B cell (primary cell): ENCODE data around the gene CACHD1. TPM values are rescaled to one million over a fixed set of nuclear protein-coding genes. Genes with fewer than 3 reads are reported as not detected.

ENCODE experiments used
- ATAC-seq: fragments of 200-7000 bp; cut with Tn5 transposase; one replicate; pipeline ENCODE4 v1.10.0; 2021; ENCODE audit warnings: low read depth, mild to moderate bottlenecking, moderate number of reproducible peaks, moderate library complexity
- CTCF ChIA-PET: fragments of 350-600 bp; sonication (Branson Sonifier 250); formaldehyde crosslinking; loops from one replicate; lab custom pipeline; 2021; ENCODE audit warnings: antibody characterized with exemption, inconsistent platforms; lab: Charles Lee
- POLR2A ChIA-PET: fragments of 350-600 bp; sonication (Branson Sonifier 250); formaldehyde crosslinking; loops from one replicate; lab custom pipeline; 2021; ENCODE audit warnings: antibody characterized with exemption; lab: Charles Lee
- DNase-seq: peaks from one replicate; pipeline ENCODE4 v3.0.0; 2013
- H2AFZ ChIP-seq: 2 replicates; pipeline ENCODE4 v1.6.1; 2012; ENCODE audit warnings: mild to moderate bottlenecking, low read depth, low read length; ENCODE audit not compliant: insufficient read depth, poor library complexity, severe bottlenecking
- H3K27ac ChIP-seq, 2 donors: 1 replicate in 1 of 2; 2 replicates in 1 of 2; pipeline ENCODE4 v1.5.1; 2012 to 2013; ENCODE audit warnings: low read length in 2 of 2, mild to moderate bottlenecking in 2 of 2, moderate library complexity in 1 of 2
- H3K27me3 ChIP-seq, 4 experiments: fragments of 200-600 bp in 1 of 4; sonication (generic) in 1 of 4; replicated peaks in 1 of 4; 1 replicate in 2 of 4; 2 replicates in 2 of 4; pipeline versions ENCODE4 v1.6.1 to v1.7.0; 2013 to 2016; ENCODE audit warnings: low read length in 3 of 4, mild to moderate bottlenecking in 2 of 4, mixed read lengths in 1 of 4, moderate library complexity in 1 of 4; ENCODE audit not compliant: insufficient read depth in 4 of 4, control insufficient read depth in 3 of 4; ENCODE audit errors: control extremely low read depth in 1 of 4
- H3K36me3 ChIP-seq, 2 experiments: replicated peaks in 1 of 2; 1 replicate in 1 of 2; 2 replicates in 1 of 2; pipeline versions ENCODE4 v1.6.1 to v1.7.1; 2013; ENCODE audit warnings: low read length in 1 of 2; ENCODE audit not compliant: insufficient read depth in 2 of 2, control insufficient read depth in 1 of 2; ENCODE audit errors: control extremely low read depth in 1 of 2, extremely low read depth in 1 of 2
- H3K4me1 ChIP-seq, 2 donors: fragments of 200-600 bp in 1 of 2; sonication (generic) in 1 of 2; 1 replicate in 1 of 2; 2 replicates in 1 of 2; pipeline versions ENCODE4 v1.5.1 to v1.6.1; 2013 to 2017; ENCODE audit warnings: low read length in 2 of 2; ENCODE audit not compliant: control insufficient read depth in 2 of 2, insufficient read depth in 2 of 2
- H3K4me2 ChIP-seq: replicated peaks from 2 replicates; pipeline ENCODE3; 2012; ENCODE audit warnings: mild to moderate bottlenecking, low read depth, low read length; ENCODE audit not compliant: poor library complexity, severe bottlenecking
- H3K4me3 ChIP-seq, 5 experiments: fragments of 200-600 bp in 1 of 5; sonication (generic) in 1 of 5; 1 replicate in 3 of 5; 2 replicates in 2 of 5; pipeline versions ENCODE4 v1.5.1 to v1.7.0; 2011 to 2016; ENCODE audit warnings: low read length in 4 of 5, mild to moderate bottlenecking in 4 of 5, low read depth in 2 of 5, control low read depth in 1 of 5, moderate library complexity in 1 of 5; ENCODE audit not compliant: insufficient read depth in 1 of 5; ENCODE audit errors: control extremely low read depth in 1 of 5, extremely low read depth in 1 of 5
- H3K79me2 ChIP-seq: fragments of 200-600 bp; sonication (generic); one replicate; pipeline ENCODE4 v1.6.0; 2016; ENCODE audit warnings: low read length; ENCODE audit not compliant: control insufficient read depth, insufficient read depth
- H3K9ac ChIP-seq: fragments of 200-600 bp; sonication (generic); 2 replicates; pipeline ENCODE4 v1.6.1; 2017; ENCODE audit warnings: mild to moderate bottlenecking, low read length, moderate library complexity
- H3K9me3 ChIP-seq, 3 donors: one replicate each; pipeline versions ENCODE4 v1.6.1 to v1.7.1; 2013; ENCODE audit warnings: low read length in 2 of 3; ENCODE audit not compliant: control insufficient read depth in 2 of 3, insufficient read depth in 1 of 3; ENCODE audit errors: control extremely low read depth in 1 of 3
- H4K20me1 ChIP-seq: 2 replicates; pipeline ENCODE4 v1.6.0; 2012; ENCODE audit warnings: mild to moderate bottlenecking, low read length; ENCODE audit not compliant: insufficient read depth, control insufficient read depth, poor library complexity, severe bottlenecking
- H3K27ac Mint-ChIP-seq: one replicate; pipeline ENCODE4 v1.8.0; 2021; ENCODE audit warnings: mixed read lengths
- H3K27me3 Mint-ChIP-seq: one replicate; pipeline ENCODE4 v1.8.0; 2021; ENCODE audit warnings: mixed read lengths
- H3K4me1 Mint-ChIP-seq: one replicate; pipeline ENCODE4 v1.8.0; 2021; ENCODE audit warnings: mixed read lengths
- H3K4me3 Mint-ChIP-seq: one replicate; pipeline ENCODE4 v1.8.0; 2021; ENCODE audit warnings: mixed read lengths
- H3K9me3 Mint-ChIP-seq: one replicate; pipeline ENCODE4 v1.8.0; 2022; ENCODE audit warnings: mixed read lengths; ENCODE audit not compliant: insufficient read depth
- EZH2 ChIP-seq: IDR thresholded peaks from 2 replicates; pipeline ENCODE4 v1.6.1; 2012; ENCODE audit warnings: borderline replicate concordance, low read depth, mild to moderate bottlenecking, moderate library complexity, low read length; ENCODE audit not compliant: insufficient read depth, poor library complexity, severe bottlenecking
- WGBS: methylation state at CpG from one replicate; pipeline ENCODE4 v1.1.5; 2013; ENCODE audit warnings: missing lambda C conversion rate; ENCODE audit not compliant: insufficient coverage; 5-methylcytosine and 5-hydroxymethylcytosine counted together
- intact Hi-C: fragments of 100-400 bp; cut with micrococcal nuclease; formaldehyde crosslinking; loops from one replicate; pipeline ENCODE4 v1.10.0; 2022
- polyA plus RNA-seq: library from polyadenylated mRNA; depleted of rRNA; stranded (reverse); fragments of >200 nt; gene quantifications from 2 replicates; pipeline ENCODE4 v1.2.3, GENCODE V29; 2012
- total RNA-seq, 2 donors: library from RNA; stranded (reverse); fragments of 120-200 nt in 1 of 2; gene quantifications; 1 replicate in 1 of 2; 2 replicates in 1 of 2; pipeline versions ENCODE4 v1.2.3 to v1.2.4, GENCODE V29; 2013 to 2022
- TF ChIP-seq, protein P1 (sequence below): fragments of 200-600 bp; IDR thresholded peaks from one replicate; pipeline ENCODE4 v1.8.0; 2022; ENCODE audit warnings: antibody characterized with exemption, mild to moderate bottlenecking

Gene CACHD1
- total and polyA plus RNA-seq, 2 donors (not counting 1 experiment from before 2014, with no cell fraction given): not detected

DNA sequence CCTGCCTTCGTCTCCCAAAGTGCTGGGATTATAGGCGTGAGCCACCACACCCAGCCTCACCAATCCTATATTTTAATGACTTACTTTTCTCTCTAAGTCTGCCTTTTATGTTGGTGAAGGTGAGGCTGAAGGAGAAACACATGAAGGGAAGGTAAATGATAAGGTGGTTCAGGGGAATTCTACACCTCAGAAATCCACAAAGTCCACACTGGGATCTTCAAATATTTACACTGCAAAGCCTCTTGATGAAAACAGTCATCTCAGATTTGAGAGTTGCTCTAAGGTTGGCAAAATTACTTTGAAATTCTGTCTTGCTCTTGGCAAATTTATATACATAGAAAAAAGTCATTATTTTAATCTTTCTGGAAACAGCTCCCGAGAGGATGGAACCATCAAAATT lies 42.0 kb upstream of the CACHD1 start:
- ChIA-PET CTCF (no interaction called here), POLR2A (no interaction called here)
- Mint-ChIP-seq H3K9me3 (no peaks in the 10 kb centered on the region), H3K27ac (no peak overlapping the region), H3K27me3 (peaks cover 8% of the 10 kb centered on the region), H3K4me3 (no peak overlapping the region), H3K4me1 (no peaks in the 10 kb centered on the region)
- Histone ChIP-seq H3K27ac (no peak overlapping the region), H3K9ac (no peak overlapping the region), H3K36me3 (no peaks in the 10 kb centered on the region), H3K4me3 (no peak overlapping the region), H4K20me1 (no peaks in the 10 kb centered on the region), H2AFZ (no peak overlapping the region), H3K4me1 (no peaks in the 10 kb centered on the region), H3K79me2 (no peaks in the 10 kb centered on the region), H3K9me3 (no peaks in the 10 kb centered on the region), H3K27me3 (no peaks in the 10 kb centered on the region), H3K4me2 (no peak overlapping the region)
- ATAC-seq (no peak), DNase-seq (no peak)
- TF ChIP-seq, protein P1, sequence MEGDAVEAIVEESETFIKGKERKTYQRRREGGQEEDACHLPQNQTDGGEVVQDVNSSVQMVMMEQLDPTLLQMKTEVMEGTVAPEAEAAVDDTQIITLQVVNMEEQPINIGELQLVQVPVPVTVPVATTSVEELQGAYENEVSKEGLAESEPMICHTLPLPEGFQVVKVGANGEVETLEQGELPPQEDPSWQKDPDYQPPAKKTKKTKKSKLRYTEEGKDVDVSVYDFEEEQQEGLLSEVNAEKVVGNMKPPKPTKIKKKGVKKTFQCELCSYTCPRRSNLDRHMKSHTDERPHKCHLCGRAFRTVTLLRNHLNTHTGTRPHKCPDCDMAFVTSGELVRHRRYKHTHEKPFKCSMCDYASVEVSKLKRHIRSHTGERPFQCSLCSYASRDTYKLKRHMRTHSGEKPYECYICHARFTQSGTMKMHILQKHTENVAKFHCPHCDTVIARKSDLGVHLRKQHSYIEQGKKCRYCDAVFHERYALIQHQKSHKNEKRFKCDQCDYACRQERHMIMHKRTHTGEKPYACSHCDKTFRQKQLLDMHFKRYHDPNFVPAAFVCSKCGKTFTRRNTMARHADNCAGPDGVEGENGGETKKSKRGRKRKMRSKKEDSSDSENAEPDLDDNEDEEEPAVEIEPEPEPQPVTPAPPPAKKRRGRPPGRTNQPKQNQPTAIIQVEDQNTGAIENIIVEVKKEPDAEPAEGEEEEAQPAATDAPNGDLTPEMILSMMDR: no peak
- TF ChIP-seq EZH2: no peak
- intact Hi-C loops: no loop called here
- WGBS: no CpG with 5 or more reads among the region's 3 CpGs

- Mint-ChIP-seq H3K27ac (no peak overlapping the region), H3K27me3 (peaks cover 8% of the 10 kb centered on the region), H3K9me3 (no peaks in the 10 kb centered on the region), H3K4me1 (no peaks in the 10 kb centered on the region), H3K4me3 (no peak overlapping the region)
- DNase-seq: no peak
- Histone ChIP-seq H3K36me3 (no peaks in the 10 kb centered on the region), H4K20me1 (no peaks in the 10 kb centered on the region), H3K79me2 (no peaks in the 10 kb centered on the region), H3K27me3 (peaks cover 0 to 2% (median 0%) of the 10 kb centered on the region in 4 experiments), H3K9me3 (peaks cover 0 to 3% (median 1%) of the 10 kb centered on the region in 3 donors), H2AFZ (no peak overlapping the region), H3K4me3 (no peak overlapping the region), H3K4me2 (no peak overlapping the region), H3K9ac (no peak overlapping the region), H3K27ac (no peak overlapping the region), H3K4me1 (no peaks in the 10 kb centered on the region)
- ATAC-seq: no peak
- POLR2A ChIA-PET: no interaction called here
- WGBS: 80% methylated on average over 2 of the region's 5 CpGs
- TF ChIP-seq, protein P1: no peak
- TF ChIP-seq EZH2: no peak
- CTCF ChIA-PET: no interaction called here
- intact Hi-C loops: no loop called here
These were observed 36.6 kb upstream of the CACHD1 start for GRCh38 chr1:64433308-64433707.
